CD4-positive, CD25-positive, alpha-beta regulatory T cell (primary cell): ENCODE results near the gene ZMYND8. TPM values are rescaled to one million over a fixed set of nuclear protein-coding genes. Genes with fewer than 3 reads are reported as not detected.
"Not testable (repeated sequence)": the region's sequence is repeated elsewhere in the genome, so short reads cannot be mapped to it uniquely, and the experiment has no call there.

Experiments
- ATAC-seq, 2 donors: fragments of 150-1000 bp; cut with Tn5 transposase; one replicate each; pipeline ENCODE4 v1.10.0; 2021; ENCODE audit warnings: low read depth in 2 of 2, moderate number of reproducible peaks in 2 of 2, moderate library complexity in 1 of 2
- DNase-seq, 3 donors: peaks; one replicate each; pipeline versions ENCODE4 v3.0.0 to v3.0.0-alpha.2; 2012 to 2022; ENCODE audit warnings: mixed read lengths in 1 of 3
- H3K27ac ChIP-seq: one replicate; pipeline ENCODE4 v1.7.0; 2013; ENCODE audit warnings: mild to moderate bottlenecking, low read length; ENCODE audit not compliant: insufficient read depth, poor library complexity, severe bottlenecking
- H3K27me3 ChIP-seq: one replicate; pipeline ENCODE4 v1.7.0; 2013; ENCODE audit warnings: low read length; ENCODE audit not compliant: control insufficient read depth, insufficient read depth
- H3K36me3 ChIP-seq: one replicate; pipeline ENCODE4 v1.7.0; 2013; ENCODE audit warnings: mild to moderate bottlenecking, low read length, moderate library complexity; ENCODE audit not compliant: control insufficient read depth, insufficient read depth
- H3K4me1 ChIP-seq: 2 replicates; pipeline ENCODE4 v1.7.0; 2013; ENCODE audit warnings: mild to moderate bottlenecking, low read length; ENCODE audit not compliant: insufficient read depth, control insufficient read depth, poor library complexity, severe bottlenecking
- H3K4me3 ChIP-seq: one replicate; pipeline ENCODE4 v1.7.0; 2013; ENCODE audit warnings: low read depth, mild to moderate bottlenecking, low read length, moderate library complexity
- H3K9me3 ChIP-seq, 2 experiments: 1 replicate in 1 of 2; 2 replicates in 1 of 2; pipeline ENCODE4 v1.7.0; 2013; ENCODE audit warnings: low read length in 2 of 2, mild to moderate bottlenecking in 1 of 2, moderate library complexity in 1 of 2; ENCODE audit not compliant: control insufficient read depth in 2 of 2
- H3K27ac Mint-ChIP-seq, 3 donors: one replicate each; pipeline ENCODE4 v1.8.0; 2020 to 2022; ENCODE audit warnings: mild to moderate bottlenecking in 3 of 3, mixed read lengths in 3 of 3, moderate library complexity in 2 of 3
- H3K27me3 Mint-ChIP-seq: one replicate; pipeline ENCODE4 v1.8.0; 2022; ENCODE audit warnings: mild to moderate bottlenecking, mixed read lengths
- H3K36me3 Mint-ChIP-seq: one replicate; pipeline ENCODE4 v1.8.0; 2020; ENCODE audit warnings: mixed read lengths
- H3K4me1 Mint-ChIP-seq, 4 donors: one replicate each; pipeline ENCODE4 v1.8.0; 2020 to 2022; ENCODE audit warnings: mixed read lengths in 4 of 4, mild to moderate bottlenecking in 1 of 4
- H3K4me3 Mint-ChIP-seq, 4 donors: one replicate each; pipeline ENCODE4 v1.8.0; 2020 to 2022; ENCODE audit warnings: mild to moderate bottlenecking in 4 of 4, mixed read lengths in 4 of 4, moderate library complexity in 3 of 4
- H3K9me3 Mint-ChIP-seq, 7 donors: one replicate each; pipeline ENCODE4 v1.8.0; 2020 to 2022; ENCODE audit warnings: mixed read lengths in 7 of 7, mild to moderate bottlenecking in 3 of 7, moderate library complexity in 2 of 7
- polyA plus RNA-seq, 4 donors: library from polyadenylated mRNA; unstranded; fragments of 300-500 nt; fragmentation: Illumina TruSeq; gene quantifications; one replicate each; pipeline ENCODE4 v1.2.3, GENCODE V29; 2021
- total RNA-seq: library from RNA; stranded (reverse); gene quantifications from one replicate; pipeline ENCODE4 v1.2.3, GENCODE V29; 2022

ZMYND8 gene
- total and polyA plus RNA-seq, 5 donors from 2014 or later, result 7.5 to 47.2 (median 8.9) TPM

GRCh38 chr20:47311967-47312681 lies 44.4 kb downstream of the ZMYND8 start:
- Mint-ChIP-seq H3K9me3 (no peaks in the 10 kb centered on the region), H3K27me3 (no peaks in the 10 kb centered on the region), H3K4me3 (no peak overlapping the region), H3K36me3 (peaks cover 17% of the 10 kb centered on the region), H3K4me1 (peaks cover 0 to 36% (median 19%) of the 10 kb centered on the region in 4 donors), H3K27ac (peak overlapping the region in 1 of 3 donors; percentile 94)
- Histone ChIP-seq H3K27ac (no peak overlapping the region), H3K36me3 (peaks cover 39% of the 10 kb centered on the region), H3K27me3 (no peaks in the 10 kb centered on the region), H3K9me3 (no peaks in the 10 kb centered on the region), H3K4me3 (no peak overlapping the region), H3K4me1 (peaks cover 9% of the 10 kb centered on the region)
- DNase-seq (no peak), ATAC-seq (no peak)

GRCh38 chr20:47311211-47311610 lies 45.3 kb downstream of the ZMYND8 start:
- peaks cover 21% of the 10 kb centered on the region for H3K36me3 Mint-ChIP-seq
- H3K27me3 Mint-ChIP-seq, result no peaks in the 10 kb centered on the region

GRCh38 chr20:47310729-47311128 lies 45.8 kb downstream of the ZMYND8 start:
- Histone ChIP-seq H3K27me3 (no peaks in the 10 kb centered on the region), H3K36me3 (peaks cover 51% of the 10 kb centered on the region), H3K4me1 (peaks cover 4% of the 10 kb centered on the region), H3K4me3 (no peak overlapping the region), H3K9me3 (no peaks in the 10 kb centered on the region), H3K27ac (no peak overlapping the region)
- Mint-ChIP-seq H3K9me3 (no peaks in the 10 kb centered on the region), H3K27me3 (no peaks in the 10 kb centered on the region), H3K4me3 (no peak overlapping the region), H3K36me3 (peaks cover 26% of the 10 kb centered on the region), H3K27ac (peak overlapping the region in 2 of 3 donors; percentile 5 to 65), H3K4me1 (peaks cover 5 to 29% (median 17%) of the 10 kb centered on the region in 4 donors)
- no peak for DNase-seq
- no peak for ATAC-seq

More at GRCh38 chr20:47311211-47311610, 45.3 kb downstream of the ZMYND8 start:
- Mint-ChIP-seq H3K9me3 (no peaks in the 10 kb centered on the region), H3K4me1 (peaks cover 5 to 31% (median 20%) of the 10 kb centered on the region in 4 donors), H3K4me3 (no peak overlapping the region), H3K27ac (peak overlapping the region in 2 of 3 donors; percentile 11 to 65)
- no peak for DNase-seq
- Histone ChIP-seq H3K27me3 (no peaks in the 10 kb centered on the region), H3K36me3 (peaks cover 47% of the 10 kb centered on the region), H3K4me3 (no peak overlapping the region), H3K4me1 (peaks cover 4% of the 10 kb centered on the region), H3K27ac (no peak overlapping the region), H3K9me3 (no peaks in the 10 kb centered on the region)
- no peak for ATAC-seq

DNA sequence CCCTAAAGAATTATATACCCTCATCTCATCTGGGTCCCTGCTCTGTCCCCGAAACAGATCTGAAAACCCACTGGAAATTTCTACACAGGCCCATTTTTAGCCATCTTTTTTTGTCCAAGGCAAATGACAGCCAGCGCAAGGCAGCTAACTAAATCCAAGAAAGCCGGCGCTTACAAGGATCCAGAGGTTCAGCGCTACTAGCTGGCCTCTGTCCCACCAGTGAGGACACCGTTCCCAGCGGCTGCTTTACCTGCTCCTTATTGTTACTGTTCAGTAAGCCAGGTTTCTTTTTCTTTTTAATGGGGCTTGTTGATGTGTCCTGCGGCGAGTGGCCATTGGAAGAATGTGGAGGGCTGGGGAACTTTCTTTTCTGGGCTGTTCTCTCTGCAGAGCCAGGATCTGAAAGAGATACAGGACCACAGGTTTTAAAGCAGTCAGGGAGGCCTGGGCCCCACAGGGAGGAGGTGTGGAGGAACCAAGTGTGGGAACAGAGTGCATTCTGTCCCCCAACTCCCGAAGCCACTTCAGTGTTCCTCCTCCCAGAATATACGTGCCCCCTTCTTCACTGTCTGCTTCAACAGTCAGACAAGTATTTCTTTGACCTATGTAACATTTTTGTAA lies 46.6 kb downstream of the ZMYND8 start:
- H3K27me3 Mint-ChIP-seq, result no peaks in the 10 kb centered on the region
- H3K4me1 Mint-ChIP-seq, result peaks cover 5 to 23% (median 14%) of the 10 kb centered on the region in 4 donors
- H3K9me3 ChIP-seq, result no peaks in the 10 kb centered on the region
- no peak overlapping the region for H3K27ac Mint-ChIP-seq
- no peaks in the 10 kb centered on the region for H3K4me1 ChIP-seq
- no peaks in the 10 kb centered on the region for H3K9me3 Mint-ChIP-seq
- H3K27ac ChIP-seq, result no peak overlapping the region
- ATAC-seq (no peak), DNase-seq (no peak)
- H3K4me3 ChIP-seq, result no peak overlapping the region
- H3K27me3 ChIP-seq, result no peaks in the 10 kb centered on the region
- peaks cover 27% of the 10 kb centered on the region for H3K36me3 Mint-ChIP-seq
- H3K4me3 Mint-ChIP-seq, result no peak overlapping the region
- peaks cover 57% of the 10 kb centered on the region for H3K36me3 ChIP-seq

GRCh38 chr20:47309394-47309793 lies 47.1 kb downstream of the ZMYND8 start:
- Histone ChIP-seq H3K36me3 (peaks cover 57% of the 10 kb centered on the region), H3K27ac (no peak overlapping the region), H3K4me3 (no peak overlapping the region), H3K27me3 (no peaks in the 10 kb centered on the region), H3K4me1 (no peaks in the 10 kb centered on the region), H3K9me3 (no peaks in the 10 kb centered on the region)
- Mint-ChIP-seq H3K9me3 (no peaks in the 10 kb centered on the region), H3K4me3 (no peak overlapping the region), H3K4me1 (peaks cover 5 to 21% (median 12%) of the 10 kb centered on the region in 4 donors), H3K27ac (no peak overlapping the region), H3K36me3 (peaks cover 24% of the 10 kb centered on the region), H3K27me3 (no peaks in the 10 kb centered on the region)
- DNase-seq (no peak), ATAC-seq (no peak)

GRCh38 chr20:47307569-47307968 lies 48.9 kb downstream of the ZMYND8 start:
- peaks cover 25% of the 10 kb centered on the region for H3K36me3 Mint-ChIP-seq
- H3K36me3 ChIP-seq, result peaks cover 73% of the 10 kb centered on the region
- H3K27ac ChIP-seq, H3K4me3 Mint-ChIP-seq, ATAC-seq, H3K4me3 ChIP-seq, H3K27ac Mint-ChIP-seq, H3K9me3 Mint-ChIP-seq, DNase-seq, H3K9me3 ChIP-seq, H3K27me3 ChIP-seq, H3K27me3 Mint-ChIP-seq, H3K4me1 ChIP-seq: not testable (repeated sequence)
- H3K4me1 Mint-ChIP-seq, result peaks cover 5 to 30% (median 21%) of the 10 kb centered on the region in 4 donors

GRCh38 chr20:47306755-47307370 lies 49.6 kb downstream of the ZMYND8 start:
- H3K9me3 ChIP-seq, result no peaks in the 10 kb centered on the region
- H3K27me3 ChIP-seq, result no peaks in the 10 kb centered on the region
- H3K4me3 Mint-ChIP-seq, result no peak overlapping the region
- H3K36me3 ChIP-seq, result peaks cover 68% of the 10 kb centered on the region
- H3K27me3 Mint-ChIP-seq, result no peaks in the 10 kb centered on the region
- peaks cover 5 to 28% (median 22%) of the 10 kb centered on the region in 4 donors for H3K4me1 Mint-ChIP-seq
- peaks cover 25% of the 10 kb centered on the region for H3K36me3 Mint-ChIP-seq
- no peaks in the 10 kb centered on the region for H3K4me1 ChIP-seq
- H3K27ac Mint-ChIP-seq, result peak overlapping the region in 1 of 3 donors; percentile 9
- no peak for ATAC-seq
- H3K4me3 ChIP-seq, result no peak overlapping the region
- no peak for DNase-seq
- H3K9me3 Mint-ChIP-seq, result no peaks in the 10 kb centered on the region
- no peak overlapping the region for H3K27ac ChIP-seq
